Neural progenitor cell (in vitro differentiated cells): ENCODE measurements around the gene PPP6C. TPM values are rescaled to one million over a fixed set of nuclear protein-coding genes. Genes with fewer than 3 reads are reported as not detected.
"Not testable (repeated sequence)": the region's sequence is repeated elsewhere in the genome, so short reads cannot be mapped to it uniquely, and the experiment has no call there.

Experiments used
- DNase-seq: peaks from one replicate; pipeline ENCODE4 v3.0.0-alpha.2; 2016; ENCODE audit warnings: low spot score
- H2AFZ ChIP-seq: fragments of 200-600 bp; sonication (generic); replicated peaks from 2 replicates; pipeline ENCODE4 v1.6.1; 2016; ENCODE audit warnings: antibody characterized with exemption
- H3F3A ChIP-seq: fragments of 200-600 bp; sonication (generic); 2 replicates; pipeline ENCODE4 v1.6.1; 2016; ENCODE audit warnings: antibody characterized with exemption, low read depth
- H3K27ac ChIP-seq: fragments of 200-600 bp; sonication (generic); 2 replicates; pipeline ENCODE4 v1.5.1; 2016; ENCODE audit warnings: mild to moderate bottlenecking
- H3K27me3 ChIP-seq: fragments of 200-600 bp; sonication (generic); 2 replicates; pipeline ENCODE4 v1.6.1; 2016; ENCODE audit warnings: mild to moderate bottlenecking, moderate library complexity
- H3K36me3 ChIP-seq: fragments of 200-600 bp; sonication (generic); 2 replicates; pipeline ENCODE4 v1.5.1; 2016
- H3K4me1 ChIP-seq: fragments of 200-600 bp; sonication (generic); 2 replicates; pipeline ENCODE4 v1.6.1; 2016; ENCODE audit warnings: mixed run types
- H3K4me2 ChIP-seq: fragments of 200-600 bp; sonication (generic); 2 replicates; pipeline ENCODE4 v1.6.1; 2016
- H3K4me3 ChIP-seq: fragments of 200-600 bp; sonication (generic); 2 replicates; pipeline ENCODE4 v1.5.1; 2016
- H3K79me2 ChIP-seq: fragments of 200-600 bp; sonication (generic); 2 replicates; pipeline ENCODE4 v1.6.1; 2016; ENCODE audit warnings: low read depth
- H3K9ac ChIP-seq: fragments of 200-600 bp; sonication (generic); 2 replicates; pipeline ENCODE4 v1.6.1; 2016
- H3K9me3 ChIP-seq: fragments of 200-600 bp; sonication (generic); 2 replicates; pipeline ENCODE4 v1.5.1; 2016; ENCODE audit warnings: low read depth
- H4K20me1 ChIP-seq: fragments of 200-600 bp; sonication (generic); 2 replicates; pipeline ENCODE4 v1.6.1; 2016; ENCODE audit warnings: low read depth
- H3K27ac Mint-ChIP-seq: 3 replicates; pipeline ENCODE4 v1.8.0; 2021; ENCODE audit warnings: mixed read lengths
- H3K27me3 Mint-ChIP-seq: 2 replicates; pipeline ENCODE4 v1.8.0; 2022; ENCODE audit warnings: low read depth, mild to moderate bottlenecking, inconsistent platforms, moderate library complexity, mixed read lengths; ENCODE audit not compliant: insufficient read depth
- H3K36me3 Mint-ChIP-seq: 3 replicates; pipeline ENCODE4 v1.8.0; 2021; ENCODE audit warnings: mixed read lengths
- H3K4me1 Mint-ChIP-seq: 3 replicates; pipeline ENCODE4 v1.8.0; 2021; ENCODE audit warnings: mixed read lengths
- H3K4me3 Mint-ChIP-seq: 3 replicates; pipeline ENCODE4 v1.8.0; 2021; ENCODE audit warnings: mild to moderate bottlenecking, moderate library complexity, mixed read lengths
- H3K9me3 Mint-ChIP-seq: 3 replicates; pipeline ENCODE4 v1.8.0; 2020; ENCODE audit warnings: mixed read lengths
- CTCF ChIP-seq: fragments of 200-600 bp; sonication (generic); IDR thresholded peaks from 2 replicates; pipeline ENCODE4 v1.5.1; 2017; ENCODE audit warnings: antibody characterized with exemption, mild to moderate bottlenecking
- EZH2 ChIP-seq: fragments of 200-600 bp; sonication (generic); IDR thresholded peaks from 2 replicates; pipeline ENCODE4 v1.6.1; 2017; ENCODE audit warnings: antibody characterized with exemption, mild to moderate bottlenecking, moderate library complexity
- EZH2phosphoT487 ChIP-seq: fragments of 200-600 bp; sonication (generic); IDR thresholded peaks from 2 replicates; pipeline ENCODE4 v1.6.1; 2017; ENCODE audit warnings: antibody characterized with exemption
- total RNA-seq: library from RNA; depleted of rRNA; stranded (reverse); fragments of >200 nt; gene quantifications from 2 replicates; pipeline ENCODE4 v1.2.3, GENCODE V29; 2015; ENCODE audit warnings: low replicate concordance

The PPP6C gene
- total RNA-seq, 1 donor from 2014 or later: 61.7 TPM

- Mint-ChIP-seq H3K4me1 (peaks cover 10% of the 10 kb centered on the region), H3K27me3 (peaks cover 4% of the 10 kb centered on the region), H3K9me3 (no peaks in the 10 kb centered on the region), H3K36me3 (peaks cover 2% of the 10 kb centered on the region), H3K27ac (no peak overlapping the region), H3K4me3 (no peak overlapping the region)
- Histone ChIP-seq H3K4me1 (peaks cover 10% of the 10 kb centered on the region), H3K9me3 (no peaks in the 10 kb centered on the region), H3K4me2 (no peak overlapping the region), H3K4me3 (no peak overlapping the region), H4K20me1 (peaks cover 25% of the 10 kb centered on the region), H2AFZ (no peak overlapping the region), H3K27ac (no peak overlapping the region), H3K36me3 (no peaks in the 10 kb centered on the region), H3K27me3 (no peaks in the 10 kb centered on the region), H3F3A (peaks cover 4% of the 10 kb centered on the region), H3K79me2 (peaks cover 83% of the 10 kb centered on the region), H3K9ac (no peak overlapping the region)
- DNase-seq: no peak
- TF ChIP-seq EZH2phosphoT487: no peak
- no peak for TF ChIP-seq EZH2
- TF ChIP-seq CTCF: no peak
Measured at GRCh38 chr9:125125523-125125922, 64.1 kb downstream of the PPP6C start.

GRCh38 chr9:125121146-125121545 lies 68.5 kb downstream of the PPP6C start:
- peaks cover 19% of the 10 kb centered on the region for H3F3A ChIP-seq
- H2AFZ ChIP-seq: no peak overlapping the region
- H3K27ac ChIP-seq: no peak overlapping the region
- Mint-ChIP-seq H3K36me3 (peaks cover 2% of the 10 kb centered on the region), H3K27me3 (peaks cover 3% of the 10 kb centered on the region), H3K27ac (no peak overlapping the region), H3K4me1 (peaks cover 5% of the 10 kb centered on the region), H3K9me3 (no peaks in the 10 kb centered on the region), H3K4me3 (no peak overlapping the region)
- peaks cover 31% of the 10 kb centered on the region for H4K20me1 ChIP-seq
- peaks cover 14% of the 10 kb centered on the region for H3K4me1 ChIP-seq
- TF ChIP-seq EZH2 (no peak), EZH2phosphoT487 (no peak), CTCF (no peak)
- peaks cover 72% of the 10 kb centered on the region for H3K79me2 ChIP-seq
- DNase-seq: no peak
- no peaks in the 10 kb centered on the region for H3K27me3 ChIP-seq
- no peak overlapping the region for H3K9ac ChIP-seq
- H3K4me3 ChIP-seq: no peak overlapping the region
- H3K9me3 ChIP-seq: no peaks in the 10 kb centered on the region
- no peak overlapping the region for H3K4me2 ChIP-seq
- no peaks in the 10 kb centered on the region for H3K36me3 ChIP-seq

GRCh38 chr9:125119643-125120286 lies 69.8 kb downstream of the PPP6C start:
- no peak overlapping the region for H3K4me2 ChIP-seq
- H3K27me3 Mint-ChIP-seq: peaks cover 3% of the 10 kb centered on the region
- peaks cover 14% of the 10 kb centered on the region for H3K4me1 ChIP-seq
- peaks cover 31% of the 10 kb centered on the region for H4K20me1 ChIP-seq
- no peak overlapping the region for H3K4me3 Mint-ChIP-seq
- peaks cover 68% of the 10 kb centered on the region for H3K79me2 ChIP-seq
- H2AFZ ChIP-seq: no peak overlapping the region
- peaks cover 6% of the 10 kb centered on the region for H3K36me3 Mint-ChIP-seq
- peaks cover 4% of the 10 kb centered on the region for H3K4me1 Mint-ChIP-seq
- H3K9me3 ChIP-seq: no peaks in the 10 kb centered on the region
- no peaks in the 10 kb centered on the region for H3K36me3 ChIP-seq
- peak overlapping the region; percentile 66 for H3K27ac ChIP-seq
- peaks cover 19% of the 10 kb centered on the region for H3F3A ChIP-seq
- no peak for DNase-seq
- peaks cover 2% of the 10 kb centered on the region for H3K9me3 Mint-ChIP-seq
- H3K27ac Mint-ChIP-seq: no peak overlapping the region
- TF ChIP-seq EZH2 (no peak), CTCF (no peak), EZH2phosphoT487 (no peak)
- H3K9ac ChIP-seq: no peak overlapping the region
- no peaks in the 10 kb centered on the region for H3K27me3 ChIP-seq
- no peak overlapping the region for H3K4me3 ChIP-seq

- H3K9me3 Mint-ChIP-seq, H3K9me3 ChIP-seq, H3K4me3 ChIP-seq, DNase-seq, H3K36me3 Mint-ChIP-seq, H3K4me2 ChIP-seq, H3K4me3 Mint-ChIP-seq, H3K9ac ChIP-seq, H3K27me3 Mint-ChIP-seq, H3K4me1 Mint-ChIP-seq, H2AFZ ChIP-seq, H3K27ac ChIP-seq, H3K36me3 ChIP-seq, H3K27me3 ChIP-seq, H3K27ac Mint-ChIP-seq: not testable (repeated sequence)
- Histone ChIP-seq H3F3A (peaks cover 19% of the 10 kb centered on the region), H4K20me1 (peaks cover 26% of the 10 kb centered on the region), H3K4me1 (peaks cover 14% of the 10 kb centered on the region), H3K79me2 (peaks cover 66% of the 10 kb centered on the region)
Measured at GRCh38 chr9:125118696-125119095, 70.9 kb downstream of the PPP6C start.

- not testable (repeated sequence) for H3K9me3 ChIP-seq, H3K27me3 Mint-ChIP-seq, H3F3A ChIP-seq, H3K27ac ChIP-seq, H3K36me3 ChIP-seq, H3K4me3 Mint-ChIP-seq, H3K4me1 Mint-ChIP-seq, H3K9ac ChIP-seq, H3K4me1 ChIP-seq, H3K27ac Mint-ChIP-seq, DNase-seq, H3K4me3 ChIP-seq, H3K4me2 ChIP-seq, H2AFZ ChIP-seq, H3K27me3 ChIP-seq
- H3K79me2 ChIP-seq: peaks cover 62% of the 10 kb centered on the region
- Mint-ChIP-seq H3K36me3 (peaks cover 21% of the 10 kb centered on the region), H3K9me3 (peaks cover 30% of the 10 kb centered on the region)
- peaks cover 11% of the 10 kb centered on the region for H4K20me1 ChIP-seq
Measured at GRCh38 chr9:125114503-125114902, 75.1 kb downstream of the PPP6C start.
